Measurements from ENCODE around the gene STK32B.

Gene STK32B

DNA sequence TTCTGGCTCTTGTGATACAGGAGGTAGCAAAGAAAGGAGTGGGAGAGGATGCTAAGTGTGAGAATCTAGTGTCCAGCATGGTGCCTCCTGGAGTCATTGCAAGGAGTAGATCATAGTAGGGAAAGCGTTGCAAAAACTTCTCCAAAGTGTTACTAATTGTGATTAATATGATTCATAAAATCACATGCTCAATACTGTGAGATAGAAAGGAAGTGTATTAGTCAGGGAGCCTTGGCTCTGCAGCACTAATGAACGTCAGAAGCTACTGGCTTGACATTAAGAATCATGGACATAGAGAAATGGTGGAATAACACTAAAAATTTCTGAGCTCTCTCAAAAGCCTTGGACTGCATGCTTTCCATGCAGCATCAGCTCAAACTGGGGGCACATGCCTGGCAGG lies 358.0 kb downstream of the STK32B start:
- POLR2A ChIA-PET: no interaction called here
- CTCF ChIA-PET: interaction anchor here (0.8 kb wide), 1 partner anchor 21 kb away, joined by 3 read pairs; no protein-coding TSS in a partner anchor

DNA sequence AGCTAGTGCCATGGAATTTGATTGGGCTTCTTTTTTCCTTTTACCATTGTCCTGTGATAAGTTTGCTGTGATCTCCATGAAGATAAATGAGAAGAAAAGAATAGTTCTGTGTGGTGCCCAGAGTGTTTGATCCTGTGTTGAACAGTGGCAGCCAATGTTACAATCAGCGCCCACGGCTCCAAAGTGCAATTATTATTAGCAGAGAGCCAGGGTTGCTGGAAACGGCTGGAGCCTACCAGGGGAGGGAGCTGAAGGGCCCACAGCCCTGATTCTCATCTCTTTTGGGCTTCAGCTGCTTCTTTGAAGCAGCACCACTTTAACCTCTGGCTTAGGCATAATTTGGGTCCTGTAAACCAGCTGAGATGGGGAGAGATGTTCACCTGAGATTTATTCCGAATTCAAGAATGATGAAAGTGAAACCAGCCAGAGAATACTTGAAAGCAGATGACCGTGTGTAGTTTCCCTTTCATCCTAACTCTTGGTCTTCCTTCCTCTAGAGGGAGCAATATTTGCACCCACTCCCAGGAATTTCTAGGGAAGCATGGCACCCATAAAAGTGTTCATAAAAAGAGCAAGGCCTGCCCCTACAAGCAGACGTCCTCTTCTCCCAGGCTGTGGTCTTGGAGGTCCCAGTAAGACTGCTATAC lies 358.8 kb downstream of the STK32B start:
- ChIA-PET CTCF (no interaction called here), POLR2A (no interaction called here)
- no peak for DNase-seq (ENCODE audit: extremely low spot score)
- TF ChIP-seq SUZ12 (IDR thresholded peaks at IDR 0.05): no peak
- TF ChIP-seq SP1 (IDR thresholded peaks at IDR 0.05): no peak
- TF ChIP-seq ZNF384 (IDR thresholded peaks at IDR 0.05): no peak
- TF ChIP-seq, protein P1, sequence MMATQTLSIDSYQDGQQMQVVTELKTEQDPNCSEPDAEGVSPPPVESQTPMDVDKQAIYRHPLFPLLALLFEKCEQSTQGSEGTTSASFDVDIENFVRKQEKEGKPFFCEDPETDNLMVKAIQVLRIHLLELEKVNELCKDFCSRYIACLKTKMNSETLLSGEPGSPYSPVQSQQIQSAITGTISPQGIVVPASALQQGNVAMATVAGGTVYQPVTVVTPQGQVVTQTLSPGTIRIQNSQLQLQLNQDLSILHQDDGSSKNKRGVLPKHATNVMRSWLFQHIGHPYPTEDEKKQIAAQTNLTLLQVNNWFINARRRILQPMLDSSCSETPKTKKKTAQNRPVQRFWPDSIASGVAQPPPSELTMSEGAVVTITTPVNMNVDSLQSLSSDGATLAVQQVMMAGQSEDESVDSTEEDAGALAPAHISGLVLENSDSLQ (IDR thresholded peaks at IDR 0.05): no peak
- TF ChIP-seq FOXM1 (IDR thresholded peaks at IDR 0.05; ENCODE audit: borderline replicate concordance): no peak
- TF ChIP-seq HDGF (IDR thresholded peaks at IDR 0.05; ENCODE audit: borderline replicate concordance): no peak
- TF ChIP-seq L3MBTL2 (conservative IDR thresholded peaks at IDR 0.05): no peak
- TF ChIP-seq TARDBP (IDR thresholded peaks at IDR 0.05): no peak
- TF ChIP-seq ARNT (IDR thresholded peaks at IDR 0.05): no peak
- TF ChIP-seq BHLHE40 (IDR thresholded peaks at IDR 0.05; ENCODE audit: borderline replicate concordance): no peak
- TF ChIP-seq CTBP1 (IDR thresholded peaks at IDR 0.05; ENCODE audit: borderline replicate concordance): no peak
- no peak for TF ChIP-seq NFRKB (IDR thresholded peaks at IDR 0.05)
- no peak for TF ChIP-seq FOXA1 (IDR thresholded peaks at IDR 0.05)
- TF ChIP-seq LEF1 (IDR thresholded peaks at IDR 0.05; ENCODE audit: borderline replicate concordance): no peak
- TF ChIP-seq FOXK2 (IDR thresholded peaks at IDR 0.05): no peak

More for the DNA sequence above, 358.0 kb downstream of the STK32B start:
- no peak for DNase-seq (ENCODE audit: extremely low spot score)
- TF ChIP-seq HDGF (IDR thresholded peaks at IDR 0.05; ENCODE audit: borderline replicate concordance): no peak
- TF ChIP-seq NFRKB (IDR thresholded peaks at IDR 0.05): no peak
- no peak for TF ChIP-seq ELF4 (IDR thresholded peaks at IDR 0.05)
- TF ChIP-seq FOXM1 (IDR thresholded peaks at IDR 0.05; ENCODE audit: borderline replicate concordance): no peak
- TF ChIP-seq ARNT (IDR thresholded peaks at IDR 0.05): no peak
- no peak for TF ChIP-seq LEF1 (IDR thresholded peaks at IDR 0.05; ENCODE audit: borderline replicate concordance)
- TF ChIP-seq L3MBTL2 (conservative IDR thresholded peaks at IDR 0.05): no peak
- no peak for TF ChIP-seq FOXK2 (IDR thresholded peaks at IDR 0.05)
- TF ChIP-seq SP1 (IDR thresholded peaks at IDR 0.05): no peak
- TF ChIP-seq, protein P1 (IDR thresholded peaks at IDR 0.05): no peak
- no peak for TF ChIP-seq CTBP1 (IDR thresholded peaks at IDR 0.05; ENCODE audit: borderline replicate concordance)
- TF ChIP-seq FOXA1 (IDR thresholded peaks at IDR 0.05): no peak
- no peak for TF ChIP-seq ZNF384 (IDR thresholded peaks at IDR 0.05)
- no peak for TF ChIP-seq BHLHE40 (IDR thresholded peaks at IDR 0.05; ENCODE audit: borderline replicate concordance)
- TF ChIP-seq TARDBP (IDR thresholded peaks at IDR 0.05): no peak
- no peak for TF ChIP-seq SUZ12 (IDR thresholded peaks at IDR 0.05)

DNA sequence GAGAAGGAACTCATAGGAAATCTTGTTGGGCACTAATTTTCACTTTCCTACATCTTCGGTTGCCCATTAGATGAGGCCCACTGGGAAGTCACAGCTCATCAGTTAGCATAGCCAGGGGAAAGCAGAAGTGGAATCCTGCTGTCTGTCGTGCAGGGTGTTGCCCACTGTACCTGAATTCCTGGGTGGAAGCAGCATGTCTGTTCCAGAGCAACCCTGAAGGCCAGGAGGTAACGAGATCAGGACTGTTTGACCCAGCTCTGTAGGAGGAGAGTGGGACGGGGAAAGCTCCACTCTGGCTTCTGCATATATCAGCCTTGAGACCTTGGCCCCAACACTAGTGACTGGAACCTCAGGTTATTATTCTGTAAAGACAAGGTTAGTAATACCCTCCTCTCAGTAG lies 361.0 kb downstream of the STK32B start:
- CTCF ChIA-PET: interaction anchor here (2.3 kb wide), 1 partner anchor 12 kb away, joined by 7 read pairs; no protein-coding TSS in a partner anchor
- POLR2A ChIA-PET: no interaction called here
- TF ChIP-seq HDGF (IDR thresholded peaks at IDR 0.05; ENCODE audit: borderline replicate concordance): no peak
- TF ChIP-seq FOXM1 (IDR thresholded peaks at IDR 0.05; ENCODE audit: borderline replicate concordance): no peak
- no peak for TF ChIP-seq SUZ12 (IDR thresholded peaks at IDR 0.05)
- TF ChIP-seq NFRKB (IDR thresholded peaks at IDR 0.05): no peak
- no peak for TF ChIP-seq ZNF384 (IDR thresholded peaks at IDR 0.05)
- no peak for TF ChIP-seq SP1 (IDR thresholded peaks at IDR 0.05)
- no peak for TF ChIP-seq ARNT (IDR thresholded peaks at IDR 0.05)
- no peak for TF ChIP-seq ELF4 (IDR thresholded peaks at IDR 0.05)
- TF ChIP-seq CTBP1 (IDR thresholded peaks at IDR 0.05; ENCODE audit: borderline replicate concordance): no peak
- no peak for TF ChIP-seq LEF1 (IDR thresholded peaks at IDR 0.05; ENCODE audit: borderline replicate concordance)
- DNase-seq (ENCODE audit: extremely low spot score): no peak

DNA sequence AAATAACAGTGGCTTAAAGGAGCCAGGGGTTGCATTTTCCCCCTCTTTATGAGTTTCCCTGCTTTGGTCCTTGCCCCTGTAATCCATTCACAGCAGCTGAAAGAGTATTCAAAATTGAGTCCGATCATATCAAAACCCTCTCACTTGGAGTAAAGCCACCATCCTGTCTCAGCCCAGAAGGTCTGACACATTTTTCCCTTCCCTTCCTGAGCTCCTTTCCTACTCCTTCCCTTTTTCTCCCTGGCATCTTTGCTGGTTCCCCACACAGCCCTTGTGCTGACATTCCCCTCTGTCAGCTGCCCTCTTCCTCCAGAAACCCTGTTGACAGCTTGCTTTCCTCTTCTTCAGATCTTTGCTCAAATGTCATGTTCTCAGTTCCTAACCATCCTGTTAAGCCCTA lies 361.5 kb downstream of the STK32B start:
- ChIA-PET CTCF (interaction anchor here (0.6 to 2.3 kb wide), 2 partner anchors 13 to 675 kb away, joined by 3 to 7 read pairs; no protein-coding TSS in a partner anchor), POLR2A (no interaction called here)
- TF ChIP-seq ZNF384 (IDR thresholded peaks at IDR 0.05) (no peak), LEF1 (IDR thresholded peaks at IDR 0.05; ENCODE audit: borderline replicate concordance) (no peak), ELF4 (IDR thresholded peaks at IDR 0.05) (no peak), SUZ12 (IDR thresholded peaks at IDR 0.05) (no peak), TARDBP (IDR thresholded peaks at IDR 0.05) (no peak), SP1 (IDR thresholded peaks at IDR 0.05) (no peak), FOXK2 (IDR thresholded peaks at IDR 0.05) (no peak), NFRKB (IDR thresholded peaks at IDR 0.05) (no peak)
- no peak for DNase-seq (ENCODE audit: extremely low spot score)

DNA sequence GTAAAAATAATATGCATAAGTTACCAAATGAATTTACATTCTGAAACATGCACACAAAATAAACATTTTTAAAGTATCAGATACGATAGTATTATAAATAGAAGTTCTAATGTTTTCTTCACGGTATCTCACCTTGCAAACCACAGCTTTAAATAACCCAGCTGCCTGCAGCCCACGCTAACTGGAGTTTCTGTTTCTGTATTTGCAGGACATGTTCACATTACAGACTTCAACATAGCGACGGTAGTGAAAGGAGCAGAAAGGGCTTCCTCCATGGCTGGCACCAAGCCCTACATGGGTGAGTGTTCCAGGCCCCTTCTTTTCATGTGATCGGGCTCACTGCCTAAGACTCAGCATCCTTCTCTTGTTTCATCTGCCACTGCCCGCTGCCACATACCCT lies 365.4 kb downstream of the STK32B start:
- no peak for DNase-seq (ENCODE audit: extremely low spot score)
- CTCF ChIA-PET: no interaction called here
- POLR2A ChIA-PET: no interaction called here
- TF ChIP-seq NFRKB (IDR thresholded peaks at IDR 0.05): no peak
- TF ChIP-seq SUZ12 (IDR thresholded peaks at IDR 0.05): no peak
- no peak for TF ChIP-seq FOXK2 (IDR thresholded peaks at IDR 0.05)
- no peak for TF ChIP-seq FOXM1 (IDR thresholded peaks at IDR 0.05; ENCODE audit: borderline replicate concordance)
- no peak for TF ChIP-seq HDGF (IDR thresholded peaks at IDR 0.05; ENCODE audit: borderline replicate concordance)
- TF ChIP-seq, protein P1 (IDR thresholded peaks at IDR 0.05): no peak
- TF ChIP-seq ARNT (IDR thresholded peaks at IDR 0.05): no peak
- TF ChIP-seq L3MBTL2 (conservative IDR thresholded peaks at IDR 0.05): no peak
- no peak for TF ChIP-seq SP1 (IDR thresholded peaks at IDR 0.05)
- TF ChIP-seq ZNF384 (IDR thresholded peaks at IDR 0.05): no peak
- no peak for TF ChIP-seq FOXA1 (IDR thresholded peaks at IDR 0.05)
- TF ChIP-seq TARDBP (IDR thresholded peaks at IDR 0.05): no peak
- no peak for TF ChIP-seq ELF4 (IDR thresholded peaks at IDR 0.05)
- no peak for TF ChIP-seq CTBP1 (IDR thresholded peaks at IDR 0.05; ENCODE audit: borderline replicate concordance)
- TF ChIP-seq LEF1 (IDR thresholded peaks at IDR 0.05; ENCODE audit: borderline replicate concordance): no peak
- no peak for TF ChIP-seq BHLHE40 (IDR thresholded peaks at IDR 0.05; ENCODE audit: borderline replicate concordance)
